ENCODE measurements around the gene CDS2.

The CDS2 gene

DNA sequence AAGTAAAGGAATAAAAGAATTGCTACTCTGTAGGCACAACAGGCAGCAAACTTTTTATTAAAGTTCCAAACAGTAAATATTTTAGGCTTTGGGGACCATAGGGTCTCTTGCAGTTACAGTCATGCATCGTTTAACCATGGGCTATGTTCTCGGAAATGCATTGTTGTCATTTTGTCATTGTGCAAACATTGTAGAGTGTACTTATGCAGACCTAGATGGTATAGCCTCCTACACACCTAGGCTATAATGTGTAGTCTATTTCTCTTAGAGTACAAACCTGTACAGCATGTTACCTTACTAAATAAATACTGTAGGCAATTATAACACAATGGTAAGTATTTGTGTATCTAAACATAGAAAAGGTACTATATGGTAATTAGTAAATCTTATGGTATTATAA lies 54.7 kb downstream of the CDS2 start:
- TF ChIP-seq, protein P1, sequence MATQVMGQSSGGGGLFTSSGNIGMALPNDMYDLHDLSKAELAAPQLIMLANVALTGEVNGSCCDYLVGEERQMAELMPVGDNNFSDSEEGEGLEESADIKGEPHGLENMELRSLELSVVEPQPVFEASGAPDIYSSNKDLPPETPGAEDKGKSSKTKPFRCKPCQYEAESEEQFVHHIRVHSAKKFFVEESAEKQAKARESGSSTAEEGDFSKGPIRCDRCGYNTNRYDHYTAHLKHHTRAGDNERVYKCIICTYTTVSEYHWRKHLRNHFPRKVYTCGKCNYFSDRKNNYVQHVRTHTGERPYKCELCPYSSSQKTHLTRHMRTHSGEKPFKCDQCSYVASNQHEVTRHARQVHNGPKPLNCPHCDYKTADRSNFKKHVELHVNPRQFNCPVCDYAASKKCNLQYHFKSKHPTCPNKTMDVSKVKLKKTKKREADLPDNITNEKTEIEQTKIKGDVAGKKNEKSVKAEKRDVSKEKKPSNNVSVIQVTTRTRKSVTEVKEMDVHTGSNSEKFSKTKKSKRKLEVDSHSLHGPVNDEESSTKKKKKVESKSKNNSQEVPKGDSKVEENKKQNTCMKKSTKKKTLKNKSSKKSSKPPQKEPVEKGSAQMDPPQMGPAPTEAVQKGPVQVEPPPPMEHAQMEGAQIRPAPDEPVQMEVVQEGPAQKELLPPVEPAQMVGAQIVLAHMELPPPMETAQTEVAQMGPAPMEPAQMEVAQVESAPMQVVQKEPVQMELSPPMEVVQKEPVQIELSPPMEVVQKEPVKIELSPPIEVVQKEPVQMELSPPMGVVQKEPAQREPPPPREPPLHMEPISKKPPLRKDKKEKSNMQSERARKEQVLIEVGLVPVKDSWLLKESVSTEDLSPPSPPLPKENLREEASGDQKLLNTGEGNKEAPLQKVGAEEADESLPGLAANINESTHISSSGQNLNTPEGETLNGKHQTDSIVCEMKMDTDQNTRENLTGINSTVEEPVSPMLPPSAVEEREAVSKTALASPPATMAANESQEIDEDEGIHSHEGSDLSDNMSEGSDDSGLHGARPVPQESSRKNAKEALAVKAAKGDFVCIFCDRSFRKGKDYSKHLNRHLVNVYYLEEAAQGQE (IDR thresholded peaks at IDR 0.05; ENCODE audit: insufficient read depth in 1 of 2, low read depth in 2 of 2, low read length in 2 of 2) = no peak
- TF ChIP-seq FOXP2 (optimal IDR thresholded peaks at IDR 0.05; ENCODE audit: borderline replicate concordance, extremely low read depth, extremely low read length, insufficient read depth) = no peak
- no peak for TF ChIP-seq SIN3A (IDR thresholded peaks at IDR 0.05; ENCODE audit: borderline replicate concordance, insufficient read depth, low read length)
- TF ChIP-seq TAF1 (IDR thresholded peaks at IDR 0.05; ENCODE audit: borderline replicate concordance, insufficient read depth, low read length) = no peak
- no peak for TF ChIP-seq POLR2AphosphoS5 (IDR thresholded peaks at IDR 0.05; ENCODE audit: low read depth, low read length)

DNA sequence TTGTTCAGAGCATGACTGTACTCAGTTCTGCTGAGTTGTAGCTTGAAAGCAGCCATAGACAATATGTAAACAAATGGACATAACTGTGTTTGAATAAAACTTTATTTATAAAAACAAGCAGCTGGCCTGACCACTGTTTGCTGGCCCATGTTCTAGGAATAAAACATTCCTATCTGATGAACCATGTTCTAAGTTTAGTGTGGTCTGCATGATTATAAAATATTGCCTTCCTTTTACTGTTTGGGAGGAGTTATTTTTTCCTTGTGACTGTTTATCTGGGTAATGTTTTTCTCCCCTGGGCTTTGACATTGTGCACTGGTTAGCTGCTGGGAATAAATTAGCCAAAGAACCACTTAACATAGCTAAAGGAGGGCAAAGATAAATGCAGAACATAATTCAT lies 55.1 kb downstream of the CDS2 start:
- TF ChIP-seq POLR2AphosphoS5 (IDR thresholded peaks at IDR 0.05; ENCODE audit: low read depth, low read length) (no peak), SIN3A (IDR thresholded peaks at IDR 0.05; ENCODE audit: borderline replicate concordance, insufficient read depth, low read length) (no peak), TAF1 (IDR thresholded peaks at IDR 0.05; ENCODE audit: borderline replicate concordance, insufficient read depth, low read length) (no peak), FOXP2 (optimal IDR thresholded peaks at IDR 0.05; ENCODE audit: borderline replicate concordance, extremely low read depth, extremely low read length, insufficient read depth) (no peak)
- TF ChIP-seq, protein P1 (IDR thresholded peaks at IDR 0.05; ENCODE audit: insufficient read depth in 1 of 2, low read depth in 2 of 2, low read length in 2 of 2) = no peak

DNA sequence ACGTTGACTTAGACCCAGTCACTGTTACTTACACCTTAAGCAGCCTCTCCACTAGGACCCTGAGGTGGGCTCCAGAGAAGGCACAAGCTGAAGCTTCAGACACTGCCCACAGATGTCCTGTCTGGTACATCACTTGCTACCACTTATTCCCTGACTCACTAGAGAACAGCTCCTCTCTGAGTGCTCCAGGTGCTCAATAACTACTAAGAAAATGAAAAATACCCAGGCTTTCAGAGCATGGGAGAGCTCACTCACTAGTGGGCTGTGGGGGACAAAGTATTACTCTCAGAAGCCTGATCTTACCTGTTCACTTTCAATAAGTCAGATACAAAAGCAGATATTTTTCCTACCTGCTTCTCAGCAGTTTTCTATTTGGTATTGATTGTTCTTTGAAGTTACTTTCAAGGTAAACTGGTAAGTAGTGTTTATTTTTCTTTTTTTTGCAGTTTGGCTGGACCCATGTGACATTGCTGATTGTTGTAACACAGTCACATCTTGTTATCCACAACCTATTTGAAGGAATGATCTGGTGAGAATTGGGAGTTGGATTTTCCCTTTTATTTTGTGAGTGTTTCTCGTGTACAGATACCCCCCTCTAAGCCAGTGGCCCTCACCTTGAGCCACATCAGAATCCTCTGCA lies 55.9 kb downstream of the CDS2 start:
- TF ChIP-seq SIN3A (IDR thresholded peaks at IDR 0.05; ENCODE audit: borderline replicate concordance, insufficient read depth, low read length) = no peak
- no peak for TF ChIP-seq FOXP2 (optimal IDR thresholded peaks at IDR 0.05; ENCODE audit: borderline replicate concordance, extremely low read depth, extremely low read length, insufficient read depth)
- no peak for TF ChIP-seq TAF1 (IDR thresholded peaks at IDR 0.05; ENCODE audit: borderline replicate concordance, insufficient read depth, low read length)
- TF ChIP-seq, protein P1 (IDR thresholded peaks at IDR 0.05; ENCODE audit: insufficient read depth in 1 of 2, low read depth in 2 of 2, low read length in 2 of 2) = no peak
- TF ChIP-seq POLR2AphosphoS5 (IDR thresholded peaks at IDR 0.05; ENCODE audit: low read depth, low read length) = no peak

DNA sequence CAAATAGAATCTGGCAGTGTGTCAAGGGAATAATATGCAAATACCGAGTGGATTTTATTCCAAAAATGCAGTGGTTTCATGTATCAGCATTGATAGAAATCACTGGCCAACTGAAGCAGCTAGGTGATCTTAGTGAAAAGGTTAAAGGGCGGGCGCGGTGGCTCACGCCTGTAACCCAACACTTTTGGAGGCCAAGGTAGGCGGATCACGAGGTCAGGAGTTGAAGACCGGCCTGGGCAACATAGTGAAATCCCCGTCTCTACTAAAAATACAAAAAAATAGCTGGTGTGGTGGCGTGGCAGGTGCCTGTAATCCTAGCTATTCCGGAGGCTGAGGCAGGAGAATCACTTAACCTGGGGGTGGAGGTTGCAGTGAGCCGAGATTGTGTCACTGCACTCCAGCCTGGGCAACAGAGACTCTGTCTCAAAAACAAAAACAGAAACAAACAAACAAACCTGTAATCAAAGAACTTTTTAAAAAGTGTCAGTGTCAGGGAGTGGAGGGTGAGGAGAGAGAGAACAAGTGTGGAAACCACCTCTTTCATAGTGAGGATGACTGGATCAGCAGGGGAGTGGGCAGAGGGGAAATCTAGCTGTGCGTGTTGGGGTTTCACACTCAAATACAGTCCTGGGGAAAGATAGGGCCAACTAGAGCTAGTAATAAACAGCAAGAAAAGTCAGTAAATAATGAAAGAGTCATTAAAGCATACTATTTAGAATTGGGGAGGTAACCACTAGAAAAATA lies 57.1 kb downstream of the CDS2 start:
- TF ChIP-seq, protein P1 (IDR thresholded peaks at IDR 0.05; ENCODE audit: insufficient read depth in 1 of 2, low read depth in 2 of 2, low read length in 2 of 2) = no peak
- no peak for TF ChIP-seq FOXP2 (optimal IDR thresholded peaks at IDR 0.05; ENCODE audit: borderline replicate concordance, extremely low read depth, extremely low read length, insufficient read depth)
- TF ChIP-seq POLR2AphosphoS5 (IDR thresholded peaks at IDR 0.05; ENCODE audit: low read depth, low read length) = no peak
- TF ChIP-seq TAF1 (IDR thresholded peaks at IDR 0.05; ENCODE audit: borderline replicate concordance, insufficient read depth, low read length) = no peak
- no peak for TF ChIP-seq SIN3A (IDR thresholded peaks at IDR 0.05; ENCODE audit: borderline replicate concordance, insufficient read depth, low read length)

Data from PFSK-1 (cell line).